Activated naive CD4-positive, alpha-beta T cell treated with anti-CD3 and anti-CD28 coated beads for 36 hours (primary cell): ENCODE measurements around the gene CSNK1G1. TPM values are rescaled to one million over a fixed set of nuclear protein-coding genes. Genes with fewer than 3 reads are reported as not detected.

Experiments used
- CTCF ChIA-PET: fragments of 350-600 bp; sonication (Branson Sonifier 250); formaldehyde crosslinking; loops from one replicate; lab custom pipeline; 2021; ENCODE audit warnings: antibody characterized with exemption; lab: Charles Lee
- DNase-seq: peaks from one replicate; pipeline ENCODE4 v3.0.0-alpha.2; 2020
- H3K27ac Mint-ChIP-seq: one replicate; pipeline ENCODE4 v1.8.0; 2021; ENCODE audit warnings: mild to moderate bottlenecking, mixed read lengths
- H3K27me3 Mint-ChIP-seq: one replicate; pipeline ENCODE4 v1.8.0; 2021; ENCODE audit warnings: low read depth, mixed read lengths
- H3K36me3 Mint-ChIP-seq: one replicate; pipeline ENCODE4 v1.8.0; 2021; ENCODE audit warnings: low read depth, mixed read lengths
- H3K4me1 Mint-ChIP-seq: one replicate; pipeline ENCODE4 v1.8.0; 2021; ENCODE audit warnings: low read depth, mixed read lengths
- H3K4me3 Mint-ChIP-seq: one replicate; pipeline ENCODE4 v1.8.0; 2021; ENCODE audit warnings: mild to moderate bottlenecking, moderate library complexity, mixed read lengths
- H3K9me3 Mint-ChIP-seq: one replicate; pipeline ENCODE4 v1.8.0; 2021; ENCODE audit warnings: mixed read lengths
- intact Hi-C: fragments of 100-400 bp; cut with micrococcal nuclease; formaldehyde crosslinking; loops from one replicate; pipeline ENCODE4 v1.15.1; 2023
- total RNA-seq, 2 experiments: library from RNA; stranded (reverse); gene quantifications; one replicate each; pipeline ENCODE4 v1.2.3, GENCODE V29; 2021

Gene CSNK1G1
- total RNA-seq, 2 experiments from 2014 or later, result 14.8 to 16.6 TPM

- Mint-ChIP-seq H3K9me3 (no peaks in the 10 kb centered on the region), H3K36me3 (peaks cover 29% of the 10 kb centered on the region), H3K4me1 (peaks cover 43% of the 10 kb centered on the region), H3K27ac (peak overlapping the region; percentile 81), H3K27me3 (no peaks in the 10 kb centered on the region), H3K4me3 (peak overlapping the region; percentile 78)
- intact Hi-C loops, result loop anchor here (2.0 to 5.0 kb wide), 6 partner anchors 298 to 730 kb away; partner anchors contain the start of gene ZNF609
- CTCF ChIA-PET, result interaction anchor here (0.6 to 1.5 kb wide), 3 partner anchors 9 to 111 kb away, joined by 3 to 11 read pairs (median 4); no protein-coding TSS in a partner anchor
- DNase-seq, result no peak
These were observed 193.5 kb downstream of the CSNK1G1 start for GRCh38 chr15:64162478-64162868.

DNA sequence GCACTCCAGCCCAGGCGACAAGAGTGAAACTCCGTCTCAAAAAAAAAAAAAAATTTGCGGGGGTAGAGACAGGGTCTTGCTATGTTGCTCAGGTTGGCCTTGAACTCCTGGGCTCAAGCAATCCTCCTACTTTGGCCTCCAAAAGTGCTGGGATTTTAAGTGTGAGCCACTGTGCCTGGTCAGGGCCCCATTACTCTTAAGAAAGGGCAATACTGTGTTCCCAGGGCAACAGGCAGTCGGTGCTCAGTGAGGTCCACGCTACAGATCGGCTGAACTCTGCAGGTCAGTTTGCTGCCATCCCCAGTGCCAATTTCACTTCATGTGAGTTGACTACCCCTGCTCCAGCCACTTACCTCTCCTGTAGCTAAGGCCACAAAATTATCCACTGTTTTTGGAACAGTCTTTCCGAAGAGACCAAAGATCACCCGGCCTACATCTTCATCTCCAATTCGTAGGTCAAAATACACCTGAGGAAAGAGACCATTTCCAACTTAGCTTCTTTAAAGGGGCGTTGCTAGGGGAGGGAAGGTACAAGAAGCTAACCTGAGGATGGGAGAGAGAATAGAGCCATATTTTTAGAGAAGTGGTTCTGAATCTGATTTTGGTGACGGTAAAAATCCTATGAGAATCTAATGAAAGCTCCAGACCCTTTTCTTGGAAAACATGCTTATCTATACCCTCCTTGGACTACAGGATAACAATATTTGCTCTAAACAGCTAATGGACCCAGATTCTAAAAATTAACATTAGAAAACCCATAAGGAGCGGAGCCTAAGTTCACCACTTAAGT is 194.1 kb downstream of the CSNK1G1 start:
- Mint-ChIP-seq H3K4me1 (peaks cover 40% of the 10 kb centered on the region), H3K27me3 (no peaks in the 10 kb centered on the region), H3K27ac (peak overlapping the region; percentile 81), H3K4me3 (peak overlapping the region; percentile 78), H3K9me3 (no peaks in the 10 kb centered on the region), H3K36me3 (peaks cover 33% of the 10 kb centered on the region)
- intact Hi-C loops, result loop anchor here (2.0 to 5.0 kb wide), 6 partner anchors 299 to 731 kb away; partner anchors contain the start of gene ZNF609
- no peak for DNase-seq
- CTCF ChIA-PET, result interaction anchor here (0.6 to 1.5 kb wide), 4 partner anchors 9 to 155 kb away, joined by 3 to 11 read pairs (median 4); no protein-coding TSS in a partner anchor

- CTCF ChIA-PET, result no interaction called here
- peaks cover 40% of the 10 kb centered on the region for H3K36me3 Mint-ChIP-seq
- intact Hi-C loops, result loop anchor here (10.0 kb wide), 1 partner anchor 324 kb away; the partner anchor contains the start of gene HERC1
- no peaks in the 10 kb centered on the region for H3K9me3 Mint-ChIP-seq
- H3K4me3 Mint-ChIP-seq, result no peak overlapping the region
- peak overlapping the region; percentile 68 for H3K27ac Mint-ChIP-seq
- no peak for DNase-seq
- no peaks in the 10 kb centered on the region for H3K27me3 Mint-ChIP-seq
- peaks cover 26% of the 10 kb centered on the region for H3K4me1 Mint-ChIP-seq
These were observed 197.4 kb downstream of the CSNK1G1 start for GRCh38 chr15:64158363-64159134.

- intact Hi-C loops, result loop anchor here (10.0 kb wide), 1 partner anchor 323 kb away; the partner anchor contains the start of gene HERC1
- H3K4me3 Mint-ChIP-seq, result no peak overlapping the region
- peak overlapping the region; percentile 38 for H3K27ac Mint-ChIP-seq
- DNase-seq, result no peak
- no peaks in the 10 kb centered on the region for H3K9me3 Mint-ChIP-seq
- H3K36me3 Mint-ChIP-seq, result peaks cover 40% of the 10 kb centered on the region
- CTCF ChIA-PET, result interaction anchor here (0.7 to 1.0 kb wide), 2 partner anchors 12 to 654 kb away, joined by 3 read pairs; no protein-coding TSS in a partner anchor
- H3K4me1 Mint-ChIP-seq, result peaks cover 30% of the 10 kb centered on the region
- peaks cover 5% of the 10 kb centered on the region for H3K27me3 Mint-ChIP-seq
These were observed 198.3 kb downstream of the CSNK1G1 start for GRCh38 chr15:64157599-64158125.

GRCh38 chr15:64156652-64157331 is 199.2 kb downstream of the CSNK1G1 start:
- H3K27ac Mint-ChIP-seq, result no peak overlapping the region
- CTCF ChIA-PET, result interaction anchor here (1.0 kb wide), 1 partner anchor 11 kb away, joined by 3 read pairs; no protein-coding TSS in a partner anchor

DNA sequence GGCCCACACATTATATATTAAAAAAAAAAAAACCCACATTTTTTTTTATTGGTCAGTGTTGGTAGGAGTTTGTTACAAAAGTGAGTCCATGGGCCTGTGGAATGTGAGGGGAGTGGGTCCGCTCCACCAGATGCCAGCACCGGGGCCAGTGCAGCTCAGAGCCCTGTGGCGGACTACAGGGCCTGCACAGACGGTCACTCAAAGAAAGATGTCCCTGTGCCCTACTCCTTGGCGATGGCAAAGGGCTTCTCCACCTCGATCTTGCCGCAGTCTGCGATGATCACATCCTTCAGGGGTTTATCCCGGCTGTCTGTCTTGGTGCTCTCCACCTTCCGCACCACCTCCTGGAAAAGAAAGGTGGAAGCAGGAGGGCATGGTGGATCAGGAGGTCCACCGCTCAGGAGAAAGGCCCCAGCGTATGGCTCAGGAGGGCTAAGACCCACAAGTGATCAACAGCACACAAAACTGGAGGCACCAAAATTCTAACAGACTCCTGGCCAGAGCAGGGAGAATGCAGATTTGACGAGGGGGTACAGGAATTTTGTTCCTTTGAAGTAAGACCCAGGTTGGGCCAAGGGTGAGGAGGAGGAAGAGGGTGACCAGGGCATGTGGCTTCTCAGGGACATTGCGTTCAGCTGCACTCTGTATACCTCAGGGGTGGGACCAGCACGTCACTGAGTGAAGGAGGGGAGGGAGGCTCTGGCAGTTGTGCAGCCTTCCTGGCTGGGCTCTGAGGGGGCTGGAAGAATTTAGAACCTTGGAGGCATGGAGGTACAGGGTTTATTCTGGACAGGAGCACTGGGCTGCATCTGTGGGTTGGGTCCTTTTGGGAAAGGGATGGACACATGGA is 199.9 kb downstream of the CSNK1G1 start:
- intact Hi-C loops, result loop anchor here (10.0 kb wide), 1 partner anchor 321 kb away; the partner anchor contains the start of gene HERC1
- H3K36me3 Mint-ChIP-seq, result peaks cover 33% of the 10 kb centered on the region
- CTCF ChIA-PET, result interaction anchor here (0.6 to 0.7 kb wide), 2 partner anchors 11 to 12 kb away, joined by 3 to 5 read pairs; no protein-coding TSS in a partner anchor
- no peak overlapping the region for H3K4me3 Mint-ChIP-seq
- H3K27me3 Mint-ChIP-seq, result peaks cover 5% of the 10 kb centered on the region
- no peaks in the 10 kb centered on the region for H3K9me3 Mint-ChIP-seq
- H3K27ac Mint-ChIP-seq, result no peak overlapping the region
- no peak for DNase-seq
- peaks cover 27% of the 10 kb centered on the region for H3K4me1 Mint-ChIP-seq

More at GRCh38 chr15:64156652-64157331, 199.2 kb downstream of the CSNK1G1 start:
- DNase-seq, result no peak
- peaks cover 5% of the 10 kb centered on the region for H3K27me3 Mint-ChIP-seq
- intact Hi-C loops, result loop anchor here (10.0 kb wide), 1 partner anchor 322 kb away; the partner anchor contains the start of gene HERC1
- H3K9me3 Mint-ChIP-seq, result no peaks in the 10 kb centered on the region
- no peak overlapping the region for H3K4me3 Mint-ChIP-seq
- H3K4me1 Mint-ChIP-seq, result peaks cover 29% of the 10 kb centered on the region
- H3K36me3 Mint-ChIP-seq, result peaks cover 36% of the 10 kb centered on the region

DNA sequence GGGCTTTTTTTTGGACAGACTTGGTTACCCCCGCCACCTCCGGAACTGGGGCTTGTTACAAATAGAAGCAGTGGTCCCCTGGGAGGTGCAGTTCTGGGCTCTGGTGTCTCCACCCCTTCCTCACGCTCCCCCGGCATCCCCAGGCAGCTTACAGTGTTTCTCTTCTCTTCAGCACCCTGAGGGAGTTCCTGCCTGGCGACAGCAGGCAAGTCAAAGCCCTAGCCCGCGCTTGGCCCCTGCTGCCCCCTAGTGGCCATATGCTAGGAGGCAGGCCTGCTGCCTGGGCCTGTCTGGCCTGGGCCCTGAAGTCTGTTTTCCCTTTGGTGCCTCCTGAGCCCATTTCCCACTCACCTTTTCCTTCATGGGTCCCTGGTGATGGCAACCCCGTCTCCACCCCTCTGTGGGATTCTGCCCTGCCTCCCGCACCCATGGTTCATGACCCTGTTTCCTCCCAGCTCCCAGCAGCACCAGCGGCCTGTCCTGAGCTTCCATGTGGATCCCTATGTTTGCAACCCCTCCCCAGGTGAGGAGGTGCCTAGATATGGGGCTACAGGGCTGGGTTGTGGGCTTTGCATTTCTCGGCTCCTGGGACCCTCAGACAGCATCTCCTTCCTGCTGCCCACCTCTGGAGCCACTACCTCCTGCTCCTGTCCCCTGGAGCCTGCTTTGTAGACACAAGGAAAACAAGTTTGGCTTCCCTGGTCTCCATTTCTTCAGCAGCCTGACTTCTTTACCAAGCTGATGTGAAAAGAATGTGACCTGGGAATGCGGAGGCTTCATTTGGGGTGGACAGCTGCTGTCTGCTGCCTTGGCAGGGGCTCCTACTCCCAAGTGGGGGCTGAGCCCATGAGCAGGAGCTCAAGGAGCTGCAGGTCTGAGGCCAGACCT is 202.2 kb downstream of the CSNK1G1 start:
- Mint-ChIP-seq H3K9me3 (no peaks in the 10 kb centered on the region), H3K27ac (peak overlapping the region; percentile 67), H3K27me3 (peaks cover 11% of the 10 kb centered on the region), H3K36me3 (peaks cover 21% of the 10 kb centered on the region), H3K4me1 (peaks cover 26% of the 10 kb centered on the region), H3K4me3 (peak overlapping the region; percentile 50)
- CTCF ChIA-PET, result interaction anchor here (0.7 to 2.2 kb wide), 21 partner anchors 8 to 563 kb away, joined by 3 to 11 read pairs (median 5); partner anchors contain the start of genes CIAO2A, PPIB and SNX1
- intact Hi-C loops, result loop anchor here (1.0 to 10.0 kb wide), 5 partner anchors 60 to 686 kb away; partner anchors contain the start of genes CIAO2A and HERC1
- peak; percentile 96 for DNase-seq

GRCh38 chr15:64152507-64153387 is 203.2 kb downstream of the CSNK1G1 start:
- H3K4me1 Mint-ChIP-seq, result peaks cover 20% of the 10 kb centered on the region
- peak; percentile 27 for DNase-seq
- peaks cover 11% of the 10 kb centered on the region for H3K27me3 Mint-ChIP-seq
- no peak overlapping the region for H3K27ac Mint-ChIP-seq
- H3K36me3 Mint-ChIP-seq, result peaks cover 13% of the 10 kb centered on the region
- CTCF ChIA-PET, result interaction anchor here (0.7 to 2.2 kb wide), 16 partner anchors 8 to 217 kb away, joined by 3 to 11 read pairs (median 6); partner anchors contain the start of genes CIAO2A, PPIB and SNX1
- no peaks in the 10 kb centered on the region for H3K9me3 Mint-ChIP-seq
- intact Hi-C loops, result loop anchor here (1.0 to 10.0 kb wide), 5 partner anchors 59 to 685 kb away; partner anchors contain the start of genes CIAO2A and HERC1
- peak overlapping the region; percentile 41 for H3K4me3 Mint-ChIP-seq
